HG03175 (cell line): ENCODE data around the gene AFDN.

Experiments used
- ATAC-seq: cut with Tn5 transposase; IDR thresholded peaks from one replicate; pipeline ENCODE4 v1.9.1; 2021; ENCODE audit warnings: mild to moderate bottlenecking, moderate library complexity; ENCODE audit not compliant: unreplicated experiment

The AFDN gene

DNA sequence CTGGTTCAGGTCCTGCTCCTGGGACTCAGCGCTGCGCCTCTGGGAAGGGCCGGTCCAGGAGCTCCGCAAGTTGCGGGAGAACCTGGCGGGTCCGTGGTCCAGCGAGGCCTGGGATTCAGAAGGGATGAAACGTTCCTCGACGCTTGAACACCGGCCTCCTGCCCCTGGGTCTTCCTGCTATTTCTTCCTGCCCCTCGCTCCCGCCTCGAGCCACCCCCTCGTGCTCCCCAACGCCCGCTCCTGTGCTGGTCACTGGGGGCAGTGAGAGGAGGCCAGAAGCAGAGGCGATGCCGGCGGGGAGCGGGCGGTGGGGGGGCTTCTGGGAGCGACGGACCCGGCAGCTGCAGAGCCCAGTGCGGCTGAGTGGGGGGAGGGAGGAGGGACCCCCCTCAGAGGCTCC is 150.0 kb downstream of the AFDN start:
- ATAC-seq: no peak

DNA sequence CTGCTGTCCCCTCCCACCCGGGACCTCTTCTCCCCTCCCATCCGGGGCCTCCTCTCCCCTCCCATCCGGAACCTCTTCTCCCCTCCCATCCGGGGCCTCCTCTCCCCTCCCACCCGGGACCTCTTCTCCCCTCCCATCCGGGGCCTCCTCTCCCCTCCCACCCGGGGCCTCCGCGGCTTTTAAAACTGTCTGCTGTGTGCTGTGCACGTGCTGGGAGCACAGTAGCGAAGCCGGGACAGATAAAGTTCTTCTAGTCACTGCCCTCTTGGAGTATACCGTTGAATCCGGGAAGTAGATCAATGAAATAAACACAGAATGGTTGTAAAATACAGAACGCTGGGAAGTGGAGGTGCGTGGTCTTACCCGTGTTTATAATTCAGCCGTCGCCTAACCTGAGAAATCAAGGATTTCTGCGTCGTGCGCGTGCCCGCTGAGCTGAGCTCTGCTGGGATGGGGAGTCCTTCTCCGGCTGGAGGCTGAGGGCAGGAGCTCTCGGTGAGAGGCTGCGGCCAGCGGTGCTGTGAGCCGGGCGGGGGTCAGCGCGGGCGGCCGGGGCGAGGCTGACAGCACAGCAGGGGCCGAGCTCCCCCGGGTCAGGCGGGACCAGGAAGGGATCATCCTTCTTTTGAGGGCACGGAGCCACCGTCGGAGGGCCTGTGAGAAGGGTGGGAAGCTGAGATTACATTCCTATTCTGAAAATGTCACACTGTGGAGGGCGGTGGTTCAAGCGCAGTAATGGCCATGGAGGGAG is 151.2 kb downstream of the AFDN start:
- ATAC-seq: no peak

DNA sequence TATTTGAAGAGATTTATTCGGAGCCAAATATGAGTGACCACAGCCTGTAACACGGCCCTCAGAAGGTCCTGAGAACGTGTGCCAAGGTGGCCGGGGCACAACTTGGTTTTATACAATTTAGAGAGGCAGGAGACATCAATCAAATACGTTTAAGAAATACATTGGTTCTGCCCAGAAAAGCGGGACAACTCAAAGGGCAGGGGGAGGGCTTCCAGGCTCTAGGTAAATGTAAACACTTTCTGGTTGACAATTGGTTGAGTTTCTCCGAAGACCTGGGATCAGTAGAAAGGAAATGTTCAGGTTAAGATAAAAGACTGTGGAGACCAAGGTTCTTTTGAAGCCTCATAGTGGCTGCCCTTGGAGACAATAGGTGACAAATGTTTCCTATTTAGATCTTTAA is 151.9 kb downstream of the AFDN start:
- ATAC-seq: no peak

DNA sequence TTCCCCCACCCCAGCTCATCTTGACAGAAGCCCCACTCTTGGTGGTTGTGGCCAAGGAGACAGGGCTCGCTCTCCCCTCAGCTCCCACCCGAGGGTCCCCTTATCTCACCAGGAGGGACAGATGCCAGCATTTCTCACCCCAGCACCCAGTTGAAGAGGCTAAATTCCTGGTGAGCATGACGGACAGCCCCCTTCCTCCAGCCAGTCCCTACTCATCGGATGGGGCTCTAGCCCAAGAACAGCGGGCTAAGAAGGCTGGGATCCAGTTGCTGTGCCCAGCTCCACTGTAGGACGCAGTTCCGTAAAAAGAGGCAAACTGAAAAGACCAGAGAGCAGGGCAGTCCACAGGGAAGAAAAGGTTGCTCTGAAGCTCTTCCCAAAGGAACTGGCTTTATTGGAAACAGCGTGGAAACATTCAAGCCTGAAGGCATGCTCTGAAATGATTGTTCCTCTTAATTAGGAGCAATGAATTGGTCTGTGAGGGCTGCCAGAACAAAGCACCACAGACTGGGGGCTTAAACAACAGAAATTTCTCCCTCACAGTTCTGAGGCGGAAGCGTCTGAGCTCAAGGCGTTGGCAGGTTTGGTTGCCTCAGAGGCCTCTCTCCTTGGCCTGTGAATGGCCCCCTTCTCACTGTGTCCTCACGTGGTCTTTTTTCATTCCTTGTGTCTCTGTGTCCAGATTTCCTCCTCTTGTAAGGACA is 152.9 kb downstream of the AFDN start:
- ATAC-seq: no peak

DNA sequence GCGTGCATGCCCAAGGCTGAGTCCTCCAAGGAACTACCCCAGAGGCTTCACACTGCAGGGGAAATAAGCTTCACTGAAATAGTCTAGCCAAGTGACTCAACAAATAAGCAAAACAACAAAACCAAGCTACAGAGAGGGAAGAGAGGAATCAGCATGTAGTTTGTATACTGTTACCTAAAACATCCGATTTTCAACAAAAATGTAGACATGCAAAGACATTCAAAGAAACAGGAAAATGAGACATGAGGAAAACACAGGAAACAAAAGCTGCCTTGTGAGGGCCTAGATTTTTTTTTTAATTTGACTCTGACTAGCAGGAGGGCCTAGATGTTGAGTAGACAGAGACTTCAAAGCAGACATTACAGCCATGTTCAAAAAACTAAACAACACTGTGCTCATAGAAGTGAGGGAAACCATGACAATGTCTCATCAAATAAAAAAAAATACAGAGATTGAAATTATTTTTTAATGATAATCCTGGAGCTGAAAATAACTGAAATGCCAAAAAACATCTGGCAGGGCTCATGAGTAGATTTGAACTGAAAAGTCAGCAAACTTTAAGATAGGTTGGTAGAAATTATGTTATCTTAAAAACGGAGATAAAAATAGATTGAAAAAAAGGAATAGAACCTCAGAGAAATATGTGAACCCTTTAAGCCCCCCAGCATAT is 154.3 kb downstream of the AFDN start:
- ATAC-seq: no peak

DNA sequence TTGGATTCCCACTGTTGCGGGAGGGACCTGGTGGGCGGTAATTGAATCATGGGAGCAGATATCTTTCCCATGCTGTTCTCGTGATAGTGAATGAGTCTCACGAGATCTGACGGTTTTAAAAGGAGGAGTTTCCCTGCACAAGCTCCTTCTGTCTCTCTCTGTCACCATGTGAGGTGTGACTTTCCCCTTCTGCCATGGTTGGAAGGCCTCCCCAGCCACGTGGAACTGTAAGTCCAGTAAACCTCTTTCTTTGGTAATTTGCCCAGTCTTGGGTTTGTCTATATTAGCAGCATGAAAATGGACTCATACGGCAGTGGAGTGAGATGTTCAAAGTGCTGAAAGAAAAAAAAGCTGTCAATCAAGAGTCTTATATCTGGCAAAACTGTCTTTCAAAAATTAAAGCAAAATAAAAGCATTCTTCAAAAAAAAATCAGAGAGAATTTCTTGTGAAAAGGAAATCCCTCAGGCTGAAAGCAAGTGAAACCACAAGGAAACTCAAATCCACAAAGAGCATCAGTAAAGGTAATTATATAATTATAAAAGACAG is 155.3 kb downstream of the AFDN start:
- ATAC-seq: no peak

DNA sequence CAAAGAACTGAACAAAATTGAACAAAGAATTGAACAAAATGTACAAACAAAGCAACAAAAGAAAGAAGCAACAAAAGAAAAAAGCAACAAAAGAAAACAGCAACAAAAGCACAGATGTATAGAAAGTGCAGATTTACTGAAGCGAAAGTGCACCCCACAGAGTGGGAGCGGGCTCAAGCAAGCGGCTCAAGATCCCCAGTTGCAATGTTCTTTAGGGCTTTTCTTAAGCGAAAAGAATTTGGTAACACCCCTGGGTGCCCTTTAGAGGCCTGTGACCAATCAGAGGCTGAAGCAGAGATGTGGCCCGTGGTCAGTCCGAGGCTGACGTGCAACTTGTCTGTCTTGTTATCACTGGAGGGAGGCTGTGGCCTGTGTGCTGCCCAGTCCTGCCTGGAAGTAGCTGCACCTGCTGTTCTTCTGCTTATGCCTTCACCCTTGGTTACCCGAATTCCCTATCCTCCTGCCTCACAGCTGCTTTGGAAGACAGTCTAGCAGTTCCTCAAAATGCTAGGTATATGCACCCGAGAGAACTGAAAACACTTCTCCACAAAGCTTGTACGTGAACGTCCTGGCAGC is 157.5 kb downstream of the AFDN start:
- ATAC-seq: no peak

DNA sequence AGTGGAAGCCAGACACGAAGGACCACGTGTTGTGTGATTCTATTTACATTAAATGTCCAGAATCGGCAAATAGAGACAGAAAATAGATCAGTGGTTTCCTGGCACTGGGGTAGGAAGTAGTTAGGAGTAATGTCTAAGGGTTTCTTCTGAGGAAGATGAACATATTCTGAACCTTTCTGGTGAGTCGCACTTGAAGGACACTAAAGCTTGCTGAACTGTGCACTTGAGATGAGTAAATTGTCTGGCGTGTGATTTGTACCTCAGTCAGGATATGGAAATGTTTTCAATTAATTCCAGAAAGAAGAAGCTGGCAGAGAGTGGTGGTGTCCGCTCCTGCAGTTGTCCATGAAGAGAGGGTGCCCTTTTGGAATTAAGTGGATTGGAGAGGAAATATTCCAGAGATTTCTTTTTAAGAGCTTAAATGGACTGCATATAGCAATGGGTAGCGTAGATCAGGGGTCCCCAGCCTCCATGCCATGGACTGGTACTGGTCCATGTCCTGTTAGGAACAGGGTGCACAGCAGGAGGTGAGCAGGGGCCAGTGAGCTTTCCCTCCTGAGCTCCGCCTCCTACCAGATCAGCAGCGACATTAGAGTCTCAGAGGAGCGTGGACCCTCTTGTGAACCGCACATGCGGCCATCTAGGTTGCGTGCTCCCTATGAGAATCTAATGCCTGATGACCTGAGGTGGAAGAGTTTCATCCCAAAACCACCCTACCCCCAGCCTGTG is 158.3 kb downstream of the AFDN start:
- no peak for ATAC-seq

DNA sequence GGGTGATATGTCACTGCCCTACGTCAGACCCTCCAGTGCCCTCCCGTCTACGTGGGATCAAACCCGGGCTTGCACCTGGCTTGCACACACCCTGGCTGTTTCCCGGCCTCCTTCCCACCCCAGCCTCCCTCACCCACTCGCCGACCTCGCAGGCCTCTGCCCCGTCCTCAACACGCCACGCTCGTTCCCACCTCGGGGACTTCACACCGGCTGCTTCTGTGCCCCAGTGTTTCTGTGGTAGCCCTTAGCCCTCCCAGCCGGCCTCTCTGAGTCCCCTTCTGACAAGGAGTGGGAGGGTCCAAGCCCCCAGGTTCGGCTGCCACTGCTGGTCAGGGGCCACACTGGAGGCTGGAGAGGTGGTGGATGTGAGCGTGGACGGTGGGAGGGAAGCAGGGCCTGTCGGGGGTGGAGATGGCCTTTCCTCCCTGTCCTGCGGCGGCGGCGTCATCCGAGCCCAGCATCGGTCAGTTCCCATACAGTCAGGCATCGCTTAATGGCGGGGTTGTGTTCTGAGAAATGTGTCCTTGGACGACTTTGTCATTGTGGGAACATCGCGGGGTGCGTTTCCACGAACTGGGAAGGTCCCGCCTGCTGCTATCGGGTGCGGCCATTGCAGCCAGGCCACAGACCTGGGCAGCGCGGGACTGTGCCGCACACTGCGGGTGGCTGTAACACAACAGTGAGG is 159.3 kb downstream of the AFDN start:
- no peak for ATAC-seq

DNA sequence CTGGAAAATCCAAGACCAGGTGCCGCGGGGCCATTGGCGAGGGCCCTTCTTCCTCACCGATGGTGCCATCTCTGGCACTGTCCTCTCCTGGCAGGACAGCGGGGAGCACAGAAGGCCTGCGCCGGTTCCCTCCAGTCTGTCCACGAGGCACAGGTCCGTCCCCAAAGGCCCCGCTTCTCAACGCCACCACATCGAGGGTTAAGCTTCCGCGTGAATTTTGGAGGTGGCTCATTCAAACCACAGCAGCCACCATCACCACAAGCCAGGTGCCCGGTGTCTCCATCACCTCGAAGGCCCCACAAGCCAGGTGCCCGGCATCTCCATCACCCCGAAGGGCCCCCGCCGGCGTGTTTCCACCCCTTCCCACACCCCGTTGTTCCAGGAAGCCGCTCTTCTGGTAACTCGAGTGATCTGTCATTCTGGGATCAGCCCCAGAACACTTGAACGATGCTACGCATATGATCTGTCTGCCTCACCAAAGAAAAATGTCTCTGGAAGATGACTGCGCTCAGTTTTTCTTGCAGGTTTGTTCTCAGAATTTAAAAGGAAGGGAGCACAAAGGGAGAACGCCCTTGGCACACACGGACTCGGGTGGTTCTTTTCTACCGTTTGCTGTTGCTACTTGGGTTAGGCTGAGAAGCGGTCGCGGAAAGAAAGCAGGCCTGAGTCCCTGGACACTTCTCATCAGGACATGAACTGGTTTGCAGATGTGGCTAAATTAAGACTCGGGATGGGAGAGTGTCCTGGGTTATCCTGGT is 160.9 kb downstream of the AFDN start:
- ATAC-seq: no peak

DNA sequence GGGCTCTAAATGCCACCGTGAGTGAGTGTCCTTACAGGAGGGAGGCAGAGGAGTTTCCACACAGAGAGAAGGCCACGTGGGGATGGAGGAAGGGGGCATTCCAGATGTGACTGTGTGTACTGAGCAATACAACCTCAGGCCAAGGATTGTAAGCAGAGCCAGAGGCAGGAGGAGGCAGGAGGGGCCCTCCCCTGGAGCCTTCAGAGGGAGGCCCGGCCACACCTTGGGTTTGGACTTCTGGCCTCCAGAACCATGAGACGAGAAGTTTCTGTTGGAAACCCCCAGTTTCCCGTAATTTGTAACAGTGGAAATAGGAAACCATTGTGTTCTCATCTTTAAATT is 161.4 kb downstream of the AFDN start:
- ATAC-seq: no peak

DNA sequence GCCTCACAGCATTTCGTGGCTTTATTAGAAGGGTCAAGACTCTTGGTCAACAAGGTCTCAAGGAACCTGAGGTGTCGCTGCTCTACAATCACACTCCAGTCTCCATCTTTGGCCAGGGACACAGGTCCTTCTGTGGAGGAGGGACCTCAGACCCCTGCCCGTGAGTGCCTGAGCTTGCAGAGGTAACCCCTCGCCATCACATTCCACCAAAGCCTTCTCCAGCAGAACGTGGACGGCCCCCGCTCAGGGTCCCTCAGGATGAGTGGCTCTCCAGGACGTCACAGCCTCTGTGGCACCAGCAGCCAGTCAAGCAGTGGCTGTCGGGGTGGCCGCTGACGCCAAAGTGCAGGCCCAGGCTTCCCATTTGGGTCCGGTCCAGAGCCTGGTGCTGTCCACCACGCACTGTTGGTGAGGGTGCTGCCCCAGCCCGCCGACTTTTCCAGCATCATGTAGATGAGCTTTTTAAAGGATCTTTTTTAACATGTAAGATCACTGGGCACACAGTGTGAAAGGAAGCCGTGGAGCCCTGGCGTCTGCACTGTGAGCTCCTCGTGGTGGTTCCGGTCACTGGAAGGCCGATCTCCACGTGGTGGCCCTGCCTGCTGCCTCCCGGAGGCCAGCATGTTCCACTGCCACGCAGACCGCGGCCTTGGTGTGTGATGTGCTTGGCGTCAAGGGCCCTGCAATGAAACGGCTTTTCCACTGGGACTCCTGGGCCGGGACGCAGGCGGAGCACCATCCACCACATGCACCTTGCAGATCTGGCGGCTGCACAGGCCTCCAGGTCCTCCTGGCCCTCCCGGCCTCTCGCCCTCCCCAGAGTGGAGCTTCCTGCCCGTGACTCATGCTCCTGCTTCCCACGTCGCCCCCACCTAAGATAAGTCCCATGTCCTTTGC is 162.5 kb downstream of the AFDN start:
- no peak for ATAC-seq

DNA sequence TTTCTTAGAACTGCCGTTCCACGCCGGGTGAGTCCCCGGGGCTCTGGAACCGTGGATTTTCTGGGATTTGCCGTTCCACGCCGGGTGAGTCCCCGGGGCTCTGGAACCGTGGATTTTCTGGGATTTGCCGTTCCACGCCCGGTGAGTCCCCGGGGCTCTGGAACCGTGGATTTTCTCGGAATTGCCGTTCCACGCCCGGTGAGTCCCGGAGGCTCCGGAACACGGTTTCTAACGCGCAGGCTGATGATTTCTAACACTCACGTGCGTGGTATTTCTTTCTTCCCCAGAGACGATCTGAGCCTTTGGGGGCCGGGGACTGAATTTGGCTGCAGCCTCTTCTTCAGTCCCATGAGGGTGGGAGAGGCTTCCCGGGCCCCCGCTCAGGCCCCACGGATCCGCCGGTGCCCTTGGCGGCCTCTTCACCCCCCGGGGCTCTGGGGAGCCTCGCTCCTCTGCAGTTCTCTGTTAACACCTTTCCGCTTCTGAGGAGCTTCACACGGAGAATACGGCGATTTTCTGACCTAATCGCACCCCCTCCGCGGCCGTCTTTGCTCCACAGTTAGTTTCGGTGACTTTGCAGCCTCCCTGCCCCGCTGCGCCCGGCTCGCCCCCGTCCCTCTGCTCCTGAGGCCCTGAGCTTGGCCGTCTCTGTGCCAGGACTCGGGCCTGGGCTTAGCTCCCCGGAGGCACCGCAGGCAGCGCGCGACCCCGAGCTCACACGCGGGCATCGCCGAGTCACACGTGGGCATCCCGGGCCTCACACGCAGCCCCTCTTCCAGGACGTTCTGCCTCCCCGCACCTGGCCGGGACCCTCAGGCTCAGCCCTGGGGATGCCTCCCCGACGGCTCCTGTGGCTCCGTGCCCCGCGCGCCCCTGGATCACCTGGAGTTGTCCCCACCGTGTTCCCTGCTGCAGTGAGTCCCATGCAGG is 163.6 kb downstream of the AFDN start:
- no peak for ATAC-seq

DNA sequence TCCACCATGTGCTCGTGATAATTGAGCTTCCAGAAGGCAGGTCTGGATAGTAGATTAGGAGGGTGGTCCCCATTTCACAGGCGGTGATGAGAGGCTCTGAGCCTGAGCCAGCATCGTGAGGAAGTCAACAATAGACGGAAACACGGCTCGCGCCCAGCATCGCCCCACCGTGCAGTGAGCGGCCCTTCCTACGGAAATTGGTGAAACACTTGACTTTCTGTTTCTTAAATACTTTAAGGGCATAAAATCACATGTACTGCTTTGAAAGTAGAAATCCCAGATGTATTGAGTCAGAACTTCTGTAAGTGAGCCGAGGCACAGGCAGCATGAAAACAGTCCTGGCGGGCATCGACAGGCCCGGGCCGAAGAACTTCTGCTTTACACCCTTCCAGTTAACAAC is 166.5 kb downstream of the AFDN start:
- ATAC-seq: no peak

DNA sequence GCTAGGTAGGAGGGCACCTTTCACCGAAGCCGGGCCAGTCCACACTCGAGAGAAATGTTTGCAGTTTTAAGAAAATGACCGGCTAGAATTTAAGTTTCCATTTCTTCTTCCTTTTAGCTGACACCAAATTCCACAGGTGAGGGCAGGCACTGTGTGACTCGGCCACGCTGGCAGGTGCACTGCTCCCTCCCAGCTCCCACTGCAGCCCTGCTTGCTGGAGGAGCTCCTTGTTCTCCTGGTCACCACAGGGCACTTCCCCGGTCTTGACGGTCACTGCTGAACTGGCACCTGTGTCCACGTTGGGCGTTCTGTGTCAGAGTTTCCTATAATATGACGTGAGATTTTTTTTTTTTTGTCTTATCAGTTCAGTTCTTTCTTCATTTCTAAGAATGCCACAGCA is 167.1 kb downstream of the AFDN start:
- no peak for ATAC-seq

DNA sequence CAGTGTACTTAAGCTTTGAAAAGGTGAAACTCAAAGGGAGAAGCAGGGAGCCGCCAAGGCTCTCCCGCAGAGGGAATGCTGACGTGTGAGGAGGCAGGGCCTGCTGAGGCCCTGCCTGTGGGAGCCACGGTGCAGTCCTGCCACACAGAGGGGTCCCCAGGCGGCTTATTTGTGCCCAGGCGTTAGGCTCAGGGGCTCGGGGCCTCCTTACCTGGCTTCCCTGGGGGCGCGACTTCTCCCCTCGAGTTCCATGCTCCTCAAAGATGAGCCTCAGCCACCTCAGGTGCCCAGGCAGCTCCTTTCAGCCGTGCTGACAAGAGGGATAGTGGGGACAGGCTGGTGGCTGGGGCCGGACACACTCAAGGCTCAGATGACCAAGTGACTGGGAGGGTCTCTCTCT is 168.6 kb downstream of the AFDN start:
- ATAC-seq: no peak

DNA sequence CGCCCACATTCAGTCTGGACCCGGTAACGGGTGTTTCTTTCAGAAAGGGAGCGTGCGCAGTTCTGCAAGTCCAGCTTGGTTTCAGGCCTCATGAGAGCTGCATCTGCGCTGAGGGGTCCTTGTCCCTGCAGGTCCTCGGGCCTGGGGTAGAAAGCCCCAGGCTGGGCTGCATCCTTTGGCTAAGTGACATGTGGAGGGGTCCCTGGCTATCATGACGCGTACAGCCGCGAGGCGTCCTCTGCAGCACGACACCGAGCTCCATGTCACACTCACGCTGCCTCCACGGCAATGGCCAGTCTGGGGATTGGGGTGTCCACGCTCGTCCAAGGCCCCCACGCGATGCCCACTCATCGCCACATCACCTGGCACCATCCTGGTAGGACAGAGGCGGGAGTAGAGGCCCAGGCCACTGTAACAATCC is 169.0 kb downstream of the AFDN start:
- no peak for ATAC-seq
